Activated CD8-positive, alpha-beta memory T cell treated with anti-CD3 and anti-CD28 coated beads, Interleukin-2, amount 50 U/mL, for 1 hour (primary cell): ENCODE results near the gene TMEM101.
"Not testable (repeated sequence)": the region's sequence is repeated elsewhere in the genome, so short reads cannot be mapped to it uniquely, and the experiment has no call there.

Experiments used
- DNase-seq: peaks from one replicate; pipeline ENCODE4 v3.0.0-alpha.2; 2020; ENCODE audit errors: extremely low read depth

The TMEM101 gene

GRCh38 chr17:44000871-44001460 lies 13.8 kb downstream of the TMEM101 start:
- no peak for DNase-seq

- DNase-seq: no peak
These were observed 14.5 kb downstream of the TMEM101 start for GRCh38 chr17:44000141-44000860.

GRCh38 chr17:43999024-43999423 lies 15.7 kb downstream of the TMEM101 start:
- DNase-seq: no peak

- DNase-seq: no peak
These were observed 16.2 kb downstream of the TMEM101 start for GRCh38 chr17:43998552-43998951.

GRCh38 chr17:43997180-43997579 lies 17.6 kb downstream of the TMEM101 start:
- not testable (repeated sequence) for DNase-seq

- DNase-seq: no peak
These were observed 19.7 kb downstream of the TMEM101 start for GRCh38 chr17:43995150-43995471.

GRCh38 chr17:43994272-43995149 lies 20.3 kb downstream of the TMEM101 start:
- no peak for DNase-seq

- DNase-seq: no peak
These were observed 22.1 kb downstream of the TMEM101 start for GRCh38 chr17:43992641-43993040.

- DNase-seq: no peak
These were observed 26.5 kb downstream of the TMEM101 start for GRCh38 chr17:43988301-43988700.

- no peak for DNase-seq
These were observed 27.4 kb downstream of the TMEM101 start for GRCh38 chr17:43987131-43988021.

- DNase-seq: no peak
These were observed 28.4 kb downstream of the TMEM101 start for GRCh38 chr17:43986225-43986981.

GRCh38 chr17:43984521-43984920 lies 30.2 kb downstream of the TMEM101 start:
- no peak for DNase-seq

GRCh38 chr17:43983515-43984411 lies 31.0 kb downstream of the TMEM101 start:
- DNase-seq: no peak

GRCh38 chr17:43983196-43983514 lies 31.6 kb downstream of the TMEM101 start:
- DNase-seq: no peak

GRCh38 chr17:43982171-43982570 lies 32.6 kb downstream of the TMEM101 start:
- no peak for DNase-seq

GRCh38 chr17:43979671-43980070 lies 35.1 kb downstream of the TMEM101 start:
- DNase-seq: no peak

- no peak for DNase-seq
These were observed 35.8 kb downstream of the TMEM101 start for GRCh38 chr17:43979011-43979410.

GRCh38 chr17:43978078-43978477 lies 36.7 kb downstream of the TMEM101 start:
- DNase-seq: no peak

GRCh38 chr17:43976963-43977837 lies 37.6 kb downstream of the TMEM101 start:
- no peak for DNase-seq
